Muscle layer of colon (tissue), 2 donors: ENCODE results near the gene IL26.

Experiments
- H3K27ac ChIP-seq: one replicate; pipeline ENCODE4 v1.7.0; 2013; ENCODE audit warnings: low read depth, mild to moderate bottlenecking, low read length, moderate library complexity
- H3K27me3 ChIP-seq, 2 donors: one replicate each; pipeline ENCODE4 v1.7.0; 2013; ENCODE audit warnings: low read length in 2 of 2, mild to moderate bottlenecking in 2 of 2; ENCODE audit not compliant: insufficient read depth in 2 of 2, control insufficient read depth in 1 of 2
- H3K36me3 ChIP-seq: one replicate; pipeline ENCODE4 v1.7.0; 2013; ENCODE audit warnings: mild to moderate bottlenecking, low read length; ENCODE audit not compliant: insufficient read depth
- H3K4me1 ChIP-seq: one replicate; pipeline ENCODE4 v1.7.0; 2013; ENCODE audit warnings: mild to moderate bottlenecking, low read length; ENCODE audit not compliant: insufficient read depth
- H3K4me3 ChIP-seq, 2 donors: one replicate each; pipeline ENCODE4 v1.7.0; 2013; ENCODE audit warnings: low read length in 2 of 2, low read depth in 1 of 2, mild to moderate bottlenecking in 1 of 2, moderate library complexity in 1 of 2
- H3K9ac ChIP-seq: one replicate; pipeline ENCODE4 v1.7.0; 2013; ENCODE audit warnings: low read length
- H3K9me3 ChIP-seq: one replicate; pipeline ENCODE4 v1.7.0; 2013; ENCODE audit warnings: mild to moderate bottlenecking, low read length
- donor health status: abdominal sarcoma.
- donor health status: Adenocarcinoma of cecum.

Gene IL26

DNA sequence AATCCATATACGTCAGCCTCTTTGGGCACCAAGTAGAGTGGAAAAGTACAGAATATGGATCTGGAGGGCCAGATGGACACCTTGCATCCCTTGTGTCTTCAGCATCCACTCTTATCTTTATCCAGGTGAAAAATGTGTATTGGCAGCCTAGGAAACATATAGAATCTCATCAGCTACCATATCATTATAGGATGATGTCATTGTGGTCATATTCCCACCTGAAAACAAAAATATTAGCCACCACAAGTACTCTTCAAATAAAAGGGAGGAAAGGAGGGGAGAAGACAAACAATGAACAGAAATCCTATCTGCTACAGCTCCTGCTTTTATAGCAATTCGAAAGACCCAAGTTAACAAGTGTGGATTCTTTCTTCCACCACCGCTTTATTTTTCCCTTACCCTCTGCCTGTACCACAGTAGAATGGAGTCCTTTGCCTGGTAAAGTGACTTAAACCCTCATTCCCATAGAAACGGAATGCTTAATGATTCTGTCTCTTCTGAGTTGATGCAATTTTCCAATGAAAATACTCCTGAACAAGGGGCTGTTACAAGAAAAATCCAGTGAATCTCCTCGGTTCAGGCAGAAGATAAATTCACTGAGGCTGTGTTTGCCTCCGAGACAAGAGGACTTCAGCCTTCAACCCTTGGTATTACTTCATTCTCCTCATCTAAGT lies 13.8 kb upstream of the IL26 start:
- Histone ChIP-seq H3K27me3 (no peaks in the 10 kb centered on the region), H3K27ac (no peak overlapping the region), H3K4me1 (peaks cover 38% of the 10 kb centered on the region), H3K9me3 (no peaks in the 10 kb centered on the region), H3K4me3 (no peak overlapping the region), H3K36me3 (no peaks in the 10 kb centered on the region), H3K9ac (no peak overlapping the region)

- no peak overlapping the region for H3K27ac ChIP-seq
- peaks cover 38% of the 10 kb centered on the region for H3K4me1 ChIP-seq
- H3K27me3 ChIP-seq = no peaks in the 10 kb centered on the region
- H3K9ac ChIP-seq = no peak overlapping the region
- no peaks in the 10 kb centered on the region for H3K9me3 ChIP-seq
- H3K36me3 ChIP-seq = no peaks in the 10 kb centered on the region
- H3K4me3 ChIP-seq = no peak overlapping the region
These were observed 12.0 kb upstream of the IL26 start for GRCh38 chr12:68237619-68238018.

DNA sequence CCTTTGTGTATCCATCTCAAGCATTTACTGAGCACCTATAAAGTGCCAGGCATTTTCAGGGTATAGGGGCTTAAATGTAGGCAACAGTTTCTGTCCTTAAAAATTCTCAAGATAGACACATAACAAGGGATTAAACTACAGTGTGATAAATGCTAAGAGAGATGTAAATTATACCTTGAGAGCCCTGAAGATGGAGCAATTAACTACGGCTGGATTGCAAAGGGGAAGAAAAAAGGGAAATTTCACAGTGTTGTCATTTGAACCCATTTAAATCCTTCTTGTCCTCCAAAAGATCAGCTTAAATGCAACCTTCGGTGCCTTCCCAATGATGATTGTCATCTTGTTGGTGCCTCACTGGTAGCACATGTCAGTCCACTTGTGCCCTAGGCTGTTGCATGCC lies 11.5 kb upstream of the IL26 start:
- Histone ChIP-seq H3K9me3 (no peaks in the 10 kb centered on the region), H3K27ac (no peak overlapping the region), H3K27me3 (no peaks in the 10 kb centered on the region), H3K4me1 (peaks cover 38% of the 10 kb centered on the region), H3K9ac (peak overlapping the region; percentile 2), H3K36me3 (no peaks in the 10 kb centered on the region), H3K4me3 (peak overlapping the region in 1 of 2 donors; percentile 66)

DNA sequence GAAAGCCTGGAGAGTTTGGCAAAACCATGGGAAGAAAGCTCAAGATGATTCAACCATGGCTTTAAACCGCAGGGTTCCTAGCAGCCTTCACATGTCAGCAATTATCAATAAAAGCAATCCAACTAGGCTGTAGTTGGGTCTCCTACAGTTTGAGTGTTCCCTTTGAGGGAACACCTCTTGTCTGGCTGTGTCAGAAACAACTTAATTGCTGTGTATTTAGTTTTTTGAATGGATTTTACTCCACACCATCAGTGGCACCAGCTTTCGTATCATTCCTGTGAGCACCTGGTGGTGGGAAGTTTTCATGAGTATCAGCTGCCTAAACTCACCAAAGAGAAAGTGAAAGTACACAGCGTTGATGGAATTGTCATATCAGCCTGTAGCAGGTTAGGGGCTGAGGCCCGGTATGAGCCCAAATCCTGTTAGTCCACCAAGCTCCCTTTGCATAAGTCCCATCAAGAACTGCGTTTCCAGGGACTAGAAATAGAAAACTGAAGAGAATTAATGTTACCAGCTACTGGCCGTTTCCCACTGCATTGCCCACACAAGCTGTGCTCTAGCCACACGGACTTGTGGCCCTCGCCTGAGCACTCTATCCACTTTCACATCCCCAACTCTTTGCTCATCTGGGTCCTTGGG lies 10.9 kb upstream of the IL26 start:
- H3K9me3 ChIP-seq = no peaks in the 10 kb centered on the region
- no peak overlapping the region for H3K27ac ChIP-seq
- peak overlapping the region; percentile 15 to 66 for H3K4me3 ChIP-seq
- H3K4me1 ChIP-seq = peaks cover 39% of the 10 kb centered on the region
- peak overlapping the region; percentile 2 for H3K9ac ChIP-seq
- no peaks in the 10 kb centered on the region for H3K27me3 ChIP-seq
- H3K36me3 ChIP-seq = no peaks in the 10 kb centered on the region

GRCh38 chr12:68235576-68235975 lies 10.0 kb upstream of the IL26 start:
- Histone ChIP-seq H3K36me3 (no peaks in the 10 kb centered on the region), H3K4me3 (no peak overlapping the region), H3K9me3 (no peaks in the 10 kb centered on the region), H3K4me1 (peaks cover 31% of the 10 kb centered on the region), H3K9ac (no peak overlapping the region), H3K27ac (no peak overlapping the region), H3K27me3 (no peaks in the 10 kb centered on the region)

DNA sequence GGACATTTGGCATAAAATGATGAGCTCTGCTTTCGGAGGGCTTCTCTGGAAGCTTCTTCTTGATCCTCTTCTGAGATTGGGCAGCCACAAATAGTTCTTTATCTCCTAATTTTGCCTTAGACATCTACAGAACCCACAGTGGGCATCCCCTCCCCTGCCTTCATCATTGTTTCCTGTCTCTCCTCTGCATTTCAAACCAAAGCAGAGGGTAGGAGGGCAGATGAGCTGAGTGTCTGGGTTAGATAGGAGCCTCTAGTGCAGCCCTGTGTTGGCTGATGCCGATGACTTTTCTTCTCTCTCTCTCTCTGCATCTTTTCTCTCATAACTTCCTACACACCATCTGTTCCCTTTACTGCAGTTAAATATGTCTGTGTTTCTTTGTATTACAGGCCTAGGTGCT lies 8.5 kb upstream of the IL26 start:
- peaks cover 25% of the 10 kb centered on the region for H3K4me1 ChIP-seq
- no peaks in the 10 kb centered on the region for H3K36me3 ChIP-seq
- H3K27me3 ChIP-seq = no peaks in the 10 kb centered on the region
- H3K9me3 ChIP-seq = no peaks in the 10 kb centered on the region
- no peak overlapping the region for H3K27ac ChIP-seq
- no peak overlapping the region for H3K9ac ChIP-seq
- H3K4me3 ChIP-seq = no peak overlapping the region

GRCh38 chr12:68233498-68233897 lies 7.9 kb upstream of the IL26 start:
- no peak overlapping the region for H3K9ac ChIP-seq
- H3K9me3 ChIP-seq = no peaks in the 10 kb centered on the region
- H3K36me3 ChIP-seq = no peaks in the 10 kb centered on the region
- no peak overlapping the region for H3K27ac ChIP-seq
- no peak overlapping the region for H3K4me3 ChIP-seq
- no peaks in the 10 kb centered on the region for H3K27me3 ChIP-seq
- H3K4me1 ChIP-seq = peaks cover 25% of the 10 kb centered on the region

- H3K9ac ChIP-seq = no peak overlapping the region
- no peaks in the 10 kb centered on the region for H3K36me3 ChIP-seq
- H3K4me1 ChIP-seq = peaks cover 14% of the 10 kb centered on the region
- no peak overlapping the region for H3K4me3 ChIP-seq
- H3K9me3 ChIP-seq = no peaks in the 10 kb centered on the region
- no peaks in the 10 kb centered on the region for H3K27me3 ChIP-seq
- no peak overlapping the region for H3K27ac ChIP-seq
These were observed 6.1 kb upstream of the IL26 start for GRCh38 chr12:68231691-68232090.

DNA sequence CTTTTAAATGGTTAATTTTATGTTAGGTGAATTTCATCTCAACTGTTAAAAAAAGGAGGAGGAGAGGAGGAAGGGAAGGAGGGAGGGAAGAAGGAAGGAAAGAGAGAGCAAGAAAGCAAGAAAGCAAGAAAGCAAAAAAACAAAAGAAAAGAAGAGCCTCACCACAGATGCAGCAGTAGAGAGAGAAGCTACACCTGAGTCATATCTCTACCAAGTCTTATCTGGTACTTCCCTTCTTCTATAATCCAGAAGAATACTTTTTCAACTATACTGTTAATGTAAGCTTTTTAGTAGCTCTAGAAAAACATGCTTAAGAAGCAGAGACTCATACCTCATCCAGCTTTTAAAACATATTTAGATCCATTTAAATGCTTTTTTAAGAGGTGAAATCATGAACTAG lies 5.6 kb upstream of the IL26 start:
- H3K36me3 ChIP-seq = no peaks in the 10 kb centered on the region
- H3K9ac ChIP-seq = no peak overlapping the region
- peaks cover 9% of the 10 kb centered on the region for H3K4me1 ChIP-seq
- H3K27ac ChIP-seq = no peak overlapping the region
- H3K27me3 ChIP-seq = no peaks in the 10 kb centered on the region
- H3K4me3 ChIP-seq = no peak overlapping the region
- H3K9me3 ChIP-seq = no peaks in the 10 kb centered on the region

DNA sequence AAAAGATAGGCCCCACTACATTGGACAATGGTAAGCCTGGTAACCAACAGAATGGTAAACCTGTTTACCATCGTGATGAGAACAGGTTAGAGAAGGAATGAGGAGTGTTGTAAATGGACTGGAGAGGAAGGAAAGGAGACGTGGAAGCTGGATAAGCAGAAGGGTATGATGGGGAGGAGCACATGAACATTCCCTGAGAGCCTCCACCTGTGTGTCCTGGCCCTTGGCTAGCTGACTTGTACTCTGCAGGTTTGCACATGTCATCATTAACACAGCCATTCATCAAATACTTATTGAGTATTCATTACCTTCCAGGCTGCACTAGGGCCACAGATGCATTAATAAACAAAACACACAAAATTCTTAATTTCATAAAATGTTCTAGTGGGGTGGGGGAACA lies 4.3 kb upstream of the IL26 start:
- H3K27me3 ChIP-seq = no peaks in the 10 kb centered on the region
- H3K36me3 ChIP-seq = no peaks in the 10 kb centered on the region
- no peak overlapping the region for H3K4me3 ChIP-seq
- H3K9ac ChIP-seq = no peak overlapping the region
- no peaks in the 10 kb centered on the region for H3K9me3 ChIP-seq
- H3K27ac ChIP-seq = no peak overlapping the region
- peaks cover 5% of the 10 kb centered on the region for H3K4me1 ChIP-seq

GRCh38 chr12:68227356-68227755 lies 1.7 kb upstream of the IL26 start:
- Histone ChIP-seq H3K9ac (no peak overlapping the region), H3K9me3 (no peaks in the 10 kb centered on the region), H3K27ac (no peak overlapping the region), H3K4me1 (peaks cover 18% of the 10 kb centered on the region), H3K36me3 (no peaks in the 10 kb centered on the region), H3K4me3 (no peak overlapping the region), H3K27me3 (no peaks in the 10 kb centered on the region)
